GM19395 (cell line): ENCODE results near the gene SPIN4.
"Not testable (repeated sequence)": the region's sequence is repeated elsewhere in the genome, so short reads cannot be mapped to it uniquely, and the experiment has no call there.

Experiments used
- ATAC-seq: cut with Tn5 transposase; IDR thresholded peaks from one replicate; pipeline ENCODE4 v1.9.1; 2021; ENCODE audit warnings: mild to moderate bottlenecking, moderate library complexity; ENCODE audit not compliant: unreplicated experiment

SPIN4 gene

GRCh38 chrX:63350941-63351616 is at the start of gene SPIN4:
TSS of gene SPIN4 (minus strand) at chrX:63351332. CDS start at chrX:63350819, 513 bp downstream.
- peak; percentile 90 for ATAC-seq

DNA sequence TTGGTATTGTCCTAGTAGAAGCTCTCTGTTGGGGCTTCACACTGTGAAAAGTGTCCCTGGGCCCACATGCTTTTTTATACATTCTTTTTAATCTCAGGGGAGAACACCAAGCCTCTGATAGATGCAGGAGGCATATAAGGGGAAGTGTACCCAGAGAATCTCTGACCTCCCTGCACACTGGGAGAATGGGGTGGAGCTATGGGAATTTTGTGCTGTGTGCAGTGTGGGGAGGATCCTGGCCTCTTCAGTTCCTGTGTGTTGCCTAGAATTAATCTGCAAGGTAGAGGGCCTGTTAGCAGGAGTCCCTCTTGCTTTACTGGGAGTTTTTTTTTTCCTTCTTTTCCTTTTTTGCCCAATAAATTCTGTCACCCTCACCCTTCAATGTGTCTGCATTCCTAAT is 49.2 kb upstream of the SPIN4 start:
- no peak for ATAC-seq

DNA sequence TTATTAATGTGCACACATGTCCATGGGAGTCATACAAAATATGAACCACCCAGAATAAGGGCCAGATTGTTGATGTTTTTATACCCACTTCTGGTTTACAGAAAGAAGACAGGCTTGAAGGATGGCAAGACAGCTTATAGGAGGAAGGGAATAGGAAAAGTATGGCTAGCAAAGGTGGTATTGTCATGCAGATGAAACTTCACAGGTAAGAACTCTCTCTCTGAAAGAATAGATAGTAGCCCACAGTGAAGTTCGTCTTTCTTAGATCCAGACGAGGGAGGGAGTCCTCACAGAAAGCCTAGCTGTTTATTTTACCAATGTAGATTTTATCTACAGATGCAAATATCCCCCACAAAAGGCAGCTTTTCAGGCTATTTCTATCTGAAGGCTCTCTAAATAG is 43.7 kb upstream of the SPIN4 start:
- no peak for ATAC-seq

- not testable (repeated sequence) for ATAC-seq
These were observed 42.0 kb upstream of the SPIN4 start for GRCh38 chrX:63393094-63393493.

DNA sequence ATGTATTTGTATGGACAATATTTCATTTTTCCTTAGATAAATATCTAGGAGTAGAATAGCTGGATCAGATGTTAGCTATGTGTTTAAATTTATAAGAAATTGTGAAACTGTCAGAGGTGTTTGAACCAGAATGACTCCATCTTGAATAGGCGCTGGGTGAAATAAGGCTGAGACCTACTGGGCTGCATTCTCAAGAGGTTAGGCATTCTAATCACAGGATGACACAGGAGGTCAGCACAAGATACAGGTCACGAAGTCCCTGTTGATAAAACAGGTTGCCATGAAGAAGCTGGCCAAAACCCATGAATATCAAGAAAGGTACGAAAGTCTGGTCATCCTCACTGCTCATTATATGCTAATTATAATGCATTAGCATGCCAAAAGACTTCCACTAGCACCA is 36.3 kb upstream of the SPIN4 start:
- ATAC-seq = no peak

DNA sequence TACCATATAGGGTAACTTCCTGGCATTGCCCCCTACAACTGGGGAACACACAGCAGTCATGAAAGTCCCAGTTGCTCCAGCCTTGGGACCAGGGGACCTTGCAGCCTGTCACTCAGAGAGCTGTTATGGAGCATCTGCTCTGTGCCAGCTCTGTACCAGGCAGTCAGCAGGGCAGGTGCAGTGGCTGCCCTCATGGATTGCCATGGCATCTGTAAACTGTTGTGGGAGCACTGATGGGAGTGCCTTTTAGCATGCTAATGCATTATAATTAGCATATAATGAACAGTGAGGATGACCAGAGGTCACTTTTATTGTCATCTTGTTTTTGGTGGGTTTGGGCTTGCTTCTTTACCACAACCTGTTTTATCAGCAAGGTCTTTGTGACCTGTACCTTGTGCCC is 33.1 kb upstream of the SPIN4 start:
- ATAC-seq = not testable (repeated sequence)

- ATAC-seq = not testable (repeated sequence)
These were observed 21.9 kb upstream of the SPIN4 start for GRCh38 chrX:63373012-63373411.

- ATAC-seq = not testable (repeated sequence)
These were observed 16.6 kb upstream of the SPIN4 start for GRCh38 chrX:63367699-63368098.

- ATAC-seq = no peak
These were observed 12.7 kb upstream of the SPIN4 start for GRCh38 chrX:63363788-63364187.

- no peak for ATAC-seq
These were observed 10.4 kb upstream of the SPIN4 start for GRCh38 chrX:63361494-63361893.

GRCh38 chrX:63354484-63354883 is 3.4 kb upstream of the SPIN4 start:
- ATAC-seq = no peak

- peak; percentile 53 for ATAC-seq
These were observed 661 bp downstream of the SPIN4 start for GRCh38 chrX:63350465-63350877.

GRCh38 chrX:63349307-63349706 is 1.8 kb downstream of the SPIN4 start:
- ATAC-seq = peak; percentile 21

- no peak for ATAC-seq
These were observed 20.5 kb downstream of the SPIN4 start for GRCh38 chrX:63330681-63331080.

- no peak for ATAC-seq
These were observed 23.3 kb downstream of the SPIN4 start for GRCh38 chrX:63327788-63328187.

DNA sequence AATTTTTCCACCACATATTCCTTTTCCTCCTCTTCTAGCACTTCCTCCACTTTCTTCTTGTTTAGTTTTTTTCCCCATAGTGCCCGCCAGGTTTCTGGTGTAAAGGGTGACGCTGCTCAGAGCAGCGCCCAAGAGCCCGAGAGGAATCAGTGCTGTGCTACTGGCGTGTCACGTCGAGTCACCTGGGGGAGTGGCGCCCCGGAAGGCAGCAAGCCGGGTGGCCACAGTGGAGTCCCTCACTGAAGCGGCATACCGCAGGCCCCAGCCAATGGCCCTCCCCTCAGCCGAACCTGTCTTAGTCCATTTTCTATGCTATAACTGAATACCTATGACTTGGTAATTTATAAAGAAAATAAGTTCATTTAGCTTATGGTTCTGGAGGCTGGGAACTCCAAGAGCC is 51.5 kb downstream of the SPIN4 start:
- ATAC-seq = no peak
